Measurements from ENCODE around the gene ASPSCR1.

Gene ASPSCR1

GRCh38 chr17:82065193-82065637, 87.8 kb downstream of the ASPSCR1 start:
- Histone ChIP-seq H3K4me3 (ENCODE audit: low read depth, low read length) (peak overlapping the region; percentile 85), H3K27me3 (ENCODE audit: control insufficient read depth, insufficient read depth, low read length) (no peaks in the 10 kb centered on the region; the same call in 1 of the 2 replicates), H3K9ac (ENCODE audit: low read length) (peak overlapping the region; percentile 84), H3K27ac (ENCODE audit: low read depth, low read length) (0 out of 2 replicates have a peak overlapping the region, but pooled peaks have one; percentile 19), H3K4me1 (ENCODE audit: control insufficient read depth, insufficient read depth, low read length) (0 out of 2 replicates have a peak, but pooled peaks cover 4% of the 10 kb centered on the region), H3K36me3 (ENCODE audit: control insufficient read depth, insufficient read depth, low read length) (peaks cover 35% of the 10 kb centered on the region), H3K9me3 (ENCODE audit: control insufficient read depth, insufficient read depth, low read depth, low read length) (no peaks in the 10 kb centered on the region)

- Histone ChIP-seq H3K36me3 (ENCODE audit: control insufficient read depth, insufficient read depth, low read length) (peaks cover 29% of the 10 kb centered on the region), H3K27me3 (ENCODE audit: control insufficient read depth, insufficient read depth, low read length) (no peaks in the 10 kb centered on the region; the same call in 1 of the 2 replicates), H3K4me3 (ENCODE audit: low read depth, low read length) (peak within 1 kb of the TSS; percentile 85), H3K9me3 (ENCODE audit: control insufficient read depth, insufficient read depth, low read depth, low read length) (no peaks in the 10 kb centered on the region), H3K4me1 (ENCODE audit: control insufficient read depth, insufficient read depth, low read length) (0 out of 2 replicates have a peak, but pooled peaks cover 4% of the 10 kb centered on the region), H3K9ac (ENCODE audit: low read length) (peak within 1 kb of the TSS; percentile 84), H3K27ac (ENCODE audit: low read depth, low read length) (0 out of 2 replicates have a peak within 1 kb of the TSS, but pooled peaks have one; percentile 19)
Measured at GRCh38 chr17:82065638-82066303, 88.3 kb downstream of the ASPSCR1 start, which contains the start of gene DUS1L. DUS1L (minus strand) TSS chr17:82065804; CDS start chr17:82065059, 745 bp downstream.
